Measurements from ENCODE around the gene LRCH1.

Gene LRCH1

GRCh38 chr13:46560778-46561177, 7.8 kb downstream of the LRCH1 start:
- no peak for TF ChIP-seq CTCF (IDR thresholded peaks at IDR 0.05; ENCODE audit: low read depth, low read length)
- no peak for DNase-seq (ENCODE audit: low read depth in 2 of 2)
- no peak overlapping the region for H3K4me3 ChIP-seq (replicated peaks in 1 of 2; ENCODE audit: low read depth in 2 of 2, low read length in 2 of 2)

- H3K4me3 ChIP-seq (replicated peaks in 1 of 2; ENCODE audit: low read depth in 2 of 2, low read length in 2 of 2): no peak overlapping the region
- TF ChIP-seq CTCF (IDR thresholded peaks at IDR 0.05; ENCODE audit: low read depth, low read length): no peak
- DNase-seq (ENCODE audit: low read depth in 2 of 2): no peak
Observed at GRCh38 chr13:46561286-46561685, 8.3 kb downstream of the LRCH1 start.

- TF ChIP-seq CTCF (IDR thresholded peaks at IDR 0.05; ENCODE audit: low read depth, low read length): no peak
- no peak for DNase-seq (ENCODE audit: low read depth in 2 of 2)
- no peak overlapping the region for H3K4me3 ChIP-seq (replicated peaks in 1 of 2; ENCODE audit: low read depth in 2 of 2, low read length in 2 of 2)
Observed at GRCh38 chr13:46561691-46562090, 8.7 kb downstream of the LRCH1 start.

- no peak for DNase-seq (ENCODE audit: low read depth in 2 of 2)
- H3K4me3 ChIP-seq (replicated peaks in 1 of 2; ENCODE audit: low read depth in 2 of 2, low read length in 2 of 2): no peak overlapping the region
- TF ChIP-seq CTCF (IDR thresholded peaks at IDR 0.05; ENCODE audit: low read depth, low read length): no peak
Observed at GRCh38 chr13:46562152-46562551, 9.2 kb downstream of the LRCH1 start.

GRCh38 chr13:46562581-46562980, 9.6 kb downstream of the LRCH1 start:
- no peak overlapping the region for H3K4me3 ChIP-seq (replicated peaks in 1 of 2; ENCODE audit: low read depth in 2 of 2, low read length in 2 of 2)
- no peak for TF ChIP-seq CTCF (IDR thresholded peaks at IDR 0.05; ENCODE audit: low read depth, low read length)
- DNase-seq (ENCODE audit: low read depth in 2 of 2): no peak

- H3K4me3 ChIP-seq (replicated peaks in 1 of 2; ENCODE audit: low read depth in 2 of 2, low read length in 2 of 2): no peak overlapping the region
- no peak for DNase-seq (ENCODE audit: low read depth in 2 of 2)
- TF ChIP-seq CTCF (IDR thresholded peaks at IDR 0.05; ENCODE audit: low read depth, low read length): no peak
Observed at GRCh38 chr13:46565808-46566750, 13.1 kb downstream of the LRCH1 start.

All from cardiac fibroblast (primary cell).